HG03442 (cell line): ENCODE results near the gene EXOC6B.

Experiments
- ATAC-seq: cut with Tn5 transposase; IDR thresholded peaks from one replicate; pipeline ENCODE4 v1.9.1; 2021; ENCODE audit warnings: mild to moderate bottlenecking, moderate library complexity; ENCODE audit not compliant: unreplicated experiment

Gene EXOC6B

DNA sequence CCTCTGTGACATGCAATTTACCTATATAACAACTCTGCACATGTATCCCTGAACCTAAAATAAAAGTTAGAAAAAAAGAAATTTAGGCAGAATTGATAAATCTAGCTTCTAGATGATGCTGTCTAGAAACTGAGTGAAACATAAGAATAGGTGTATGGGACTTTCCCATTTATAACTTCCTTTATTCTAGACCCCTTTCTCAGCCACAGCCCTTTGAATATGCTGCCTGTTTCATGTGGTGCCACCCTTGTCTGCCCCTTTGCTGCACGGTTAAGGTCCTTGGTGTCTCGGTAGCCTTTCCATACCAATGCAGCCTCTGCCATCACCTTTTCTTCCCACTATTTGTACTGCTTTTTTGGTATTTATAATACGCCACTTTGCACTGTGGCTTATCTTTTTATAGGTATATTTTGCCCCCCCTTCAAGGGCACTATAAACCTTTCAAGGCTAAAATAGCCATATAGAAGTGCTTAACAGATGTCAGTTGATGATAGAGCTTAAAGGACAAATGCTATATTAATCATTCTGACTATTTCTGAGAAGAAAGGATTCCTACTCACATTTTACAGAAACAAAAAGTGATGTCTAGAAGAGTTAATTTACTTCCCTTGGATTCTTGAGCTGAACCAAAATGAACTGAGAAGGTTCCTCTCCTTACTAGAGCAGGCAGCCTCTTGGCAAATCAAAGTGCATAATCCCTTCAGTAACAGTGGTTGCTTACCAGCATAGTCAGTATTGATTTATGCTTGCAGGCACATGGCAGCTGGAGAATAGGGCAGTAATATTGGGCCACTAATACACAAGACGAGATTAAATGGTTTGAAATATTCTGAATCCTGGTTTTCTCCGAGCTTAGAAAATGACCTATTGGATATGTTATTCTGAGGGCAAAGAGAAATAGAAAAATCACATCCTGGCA lies 590.1 kb downstream of the EXOC6B start:
- no peak for ATAC-seq

- ATAC-seq: no peak
Observed at GRCh38 chr2:72233211-72233610, 592.6 kb downstream of the EXOC6B start.

DNA sequence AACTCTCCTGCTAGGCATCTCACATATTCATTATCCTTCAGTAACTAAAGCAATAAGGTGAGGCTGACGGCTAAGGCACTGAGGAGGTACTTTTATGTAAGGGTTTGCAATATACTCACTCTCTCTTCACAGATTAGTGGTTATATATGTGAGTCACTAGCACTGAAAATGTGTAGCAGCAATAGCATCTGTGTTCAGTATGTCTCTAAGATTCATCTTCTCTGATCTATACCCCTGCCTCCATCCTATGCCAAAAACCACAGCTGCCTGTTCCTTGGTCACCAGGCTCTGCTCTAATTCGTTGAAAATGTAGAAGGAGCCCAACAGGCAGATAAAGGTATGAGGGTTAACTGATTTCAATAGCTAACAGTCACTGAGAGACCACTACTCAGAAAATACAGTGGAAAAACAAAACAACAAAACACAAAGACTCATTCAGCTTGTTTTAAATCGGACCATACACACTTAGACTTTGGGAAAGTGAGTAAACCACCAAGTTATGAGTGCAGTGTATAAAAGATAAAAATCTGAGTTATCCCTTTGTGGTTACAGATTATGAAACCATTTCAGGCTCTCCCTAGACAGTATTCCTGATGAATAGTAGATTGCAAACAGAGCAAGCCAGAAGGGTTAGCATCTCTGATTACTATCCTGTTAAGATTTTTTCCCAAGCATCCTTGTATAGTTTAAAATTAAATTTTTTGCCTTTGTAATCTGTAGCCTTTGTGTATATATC lies 602.8 kb downstream of the EXOC6B start:
- ATAC-seq: no peak

- no peak for ATAC-seq
Observed at GRCh38 chr2:72220170-72220569, 605.7 kb downstream of the EXOC6B start.

- no peak for ATAC-seq
Observed at GRCh38 chr2:72214429-72215143, 611.2 kb downstream of the EXOC6B start.

- no peak for ATAC-seq
Observed at GRCh38 chr2:72212486-72212855, 613.4 kb downstream of the EXOC6B start.

GRCh38 chr2:72211777-72212485 lies 613.9 kb downstream of the EXOC6B start:
- no peak for ATAC-seq

GRCh38 chr2:72211350-72211749 lies 614.5 kb downstream of the EXOC6B start:
- ATAC-seq: no peak

- ATAC-seq: no peak
Observed at GRCh38 chr2:72210470-72210869, 615.4 kb downstream of the EXOC6B start.

GRCh38 chr2:72208225-72208624 lies 617.6 kb downstream of the EXOC6B start:
- no peak for ATAC-seq

DNA sequence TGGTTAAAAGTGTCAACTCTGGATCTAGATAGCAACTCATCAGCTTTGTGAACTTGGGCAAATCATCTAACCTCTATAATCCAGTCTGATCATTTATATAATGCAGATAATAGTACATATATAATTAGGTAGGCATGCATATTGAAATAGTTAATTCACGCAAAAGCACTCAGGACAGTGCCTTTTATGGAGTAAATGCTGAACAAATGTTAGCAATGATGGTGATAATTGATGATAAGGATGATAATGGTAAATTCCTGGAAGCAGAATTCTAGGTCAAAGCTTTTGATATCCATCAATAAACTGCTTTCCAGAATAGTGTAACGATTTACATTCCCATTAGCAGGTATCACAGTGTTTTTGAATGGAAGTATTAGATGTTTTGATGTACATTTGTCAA lies 618.5 kb downstream of the EXOC6B start:
- no peak for ATAC-seq

GRCh38 chr2:72205504-72205881 lies 620.3 kb downstream of the EXOC6B start:
- no peak for ATAC-seq

GRCh38 chr2:72204786-72205503 lies 620.9 kb downstream of the EXOC6B start:
- ATAC-seq: no peak

DNA sequence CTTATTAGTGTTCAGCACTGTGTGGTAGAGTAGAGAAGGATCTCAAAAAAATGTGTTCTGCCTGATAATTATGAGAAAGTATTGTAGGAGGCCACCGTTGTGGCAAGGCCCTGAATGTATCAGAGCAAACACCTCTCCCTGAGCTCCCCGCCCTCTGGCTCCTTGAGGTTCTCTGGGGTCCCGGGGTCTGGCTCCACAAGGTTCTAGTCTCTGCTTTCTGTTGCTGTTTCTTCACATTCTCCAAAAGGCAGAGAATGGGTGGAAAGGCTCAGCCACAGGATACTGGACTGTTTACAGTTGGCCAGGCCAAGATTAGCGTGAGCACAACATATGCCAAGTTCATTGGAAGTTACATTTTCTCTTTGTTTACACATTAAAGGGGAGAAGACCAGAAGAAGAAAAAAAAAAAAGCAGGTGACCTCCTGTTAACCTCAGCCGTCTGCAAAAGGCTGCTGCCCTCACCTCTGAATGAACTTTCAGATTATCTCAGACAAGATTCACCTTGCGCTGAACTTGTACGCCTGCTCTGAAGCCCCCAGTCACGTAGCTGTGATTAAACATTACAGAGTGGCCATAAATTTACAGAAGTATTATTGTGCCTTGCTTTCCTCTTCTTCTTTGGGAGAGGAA lies 621.6 kb downstream of the EXOC6B start:
- no peak for ATAC-seq

GRCh38 chr2:72198532-72199241 lies 627.1 kb downstream of the EXOC6B start:
- ATAC-seq: no peak

- no peak for ATAC-seq
Observed at GRCh38 chr2:72193723-72194122, 632.1 kb downstream of the EXOC6B start.

DNA sequence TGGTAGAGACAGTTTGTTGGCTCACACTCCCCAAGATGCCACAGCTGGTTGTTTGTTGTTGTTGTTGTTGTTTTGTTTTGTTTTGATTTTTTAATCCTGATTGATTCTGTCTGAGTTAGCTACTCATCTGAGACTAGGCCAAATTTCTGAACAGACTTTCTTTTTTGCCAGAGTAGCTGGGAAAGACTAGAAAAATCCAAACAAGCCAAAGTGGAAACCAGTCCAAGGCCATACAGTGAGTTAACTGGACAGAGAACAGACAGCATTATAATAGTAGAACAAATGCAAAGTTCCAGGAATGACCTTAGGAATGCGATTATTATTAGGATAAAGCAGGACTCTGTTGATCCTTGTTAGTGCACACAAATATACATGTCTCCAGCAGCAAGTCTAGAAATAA lies 634.4 kb downstream of the EXOC6B start:
- ATAC-seq: no peak

DNA sequence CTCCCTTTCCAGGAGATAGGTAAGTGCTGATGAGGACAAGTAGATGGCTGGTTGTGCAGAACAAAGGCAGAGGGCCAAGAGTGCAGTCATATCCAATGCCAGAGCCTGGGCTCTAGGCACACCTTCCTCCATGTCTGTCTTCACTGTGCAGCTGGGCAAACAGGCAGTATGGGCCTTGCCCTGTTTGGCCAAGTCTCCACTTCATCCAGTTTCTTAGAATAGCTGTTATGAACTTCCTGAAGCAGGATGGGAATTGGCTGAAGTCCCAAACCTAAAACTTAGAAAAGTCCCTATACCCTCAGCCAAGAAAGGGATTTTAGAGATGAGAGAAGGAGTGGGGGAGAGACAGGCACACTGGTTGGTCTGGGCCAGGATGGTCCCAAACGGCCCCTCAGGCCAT lies 640.6 kb downstream of the EXOC6B start:
- ATAC-seq: no peak

DNA sequence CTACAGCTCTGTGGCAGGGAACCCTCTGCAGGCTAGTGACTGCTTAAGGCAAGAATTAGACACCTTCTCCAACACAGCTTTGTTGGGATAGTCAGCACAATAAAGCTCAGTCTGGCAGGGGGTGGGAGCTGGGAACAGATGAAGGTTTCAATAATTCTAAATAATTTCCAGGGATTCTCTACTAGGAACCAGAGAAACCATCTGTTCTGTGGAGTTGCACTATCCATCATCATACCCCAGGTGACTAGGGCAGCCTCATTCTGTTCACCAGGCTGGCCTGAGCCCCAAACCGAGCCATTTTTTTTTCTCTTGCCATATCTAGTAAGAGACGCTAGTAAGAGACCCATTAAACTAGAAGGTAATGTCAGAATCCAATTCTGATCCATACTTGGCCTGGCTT lies 642.4 kb downstream of the EXOC6B start:
- ATAC-seq: no peak
